ENCODE results near the gene PTGES3L. TPM values are rescaled to one million over a fixed set of nuclear protein-coding genes. Genes with fewer than 3 reads are reported as not detected.

PTGES3L gene
- total RNA-seq, result not detected in 2 replicates

DNA sequence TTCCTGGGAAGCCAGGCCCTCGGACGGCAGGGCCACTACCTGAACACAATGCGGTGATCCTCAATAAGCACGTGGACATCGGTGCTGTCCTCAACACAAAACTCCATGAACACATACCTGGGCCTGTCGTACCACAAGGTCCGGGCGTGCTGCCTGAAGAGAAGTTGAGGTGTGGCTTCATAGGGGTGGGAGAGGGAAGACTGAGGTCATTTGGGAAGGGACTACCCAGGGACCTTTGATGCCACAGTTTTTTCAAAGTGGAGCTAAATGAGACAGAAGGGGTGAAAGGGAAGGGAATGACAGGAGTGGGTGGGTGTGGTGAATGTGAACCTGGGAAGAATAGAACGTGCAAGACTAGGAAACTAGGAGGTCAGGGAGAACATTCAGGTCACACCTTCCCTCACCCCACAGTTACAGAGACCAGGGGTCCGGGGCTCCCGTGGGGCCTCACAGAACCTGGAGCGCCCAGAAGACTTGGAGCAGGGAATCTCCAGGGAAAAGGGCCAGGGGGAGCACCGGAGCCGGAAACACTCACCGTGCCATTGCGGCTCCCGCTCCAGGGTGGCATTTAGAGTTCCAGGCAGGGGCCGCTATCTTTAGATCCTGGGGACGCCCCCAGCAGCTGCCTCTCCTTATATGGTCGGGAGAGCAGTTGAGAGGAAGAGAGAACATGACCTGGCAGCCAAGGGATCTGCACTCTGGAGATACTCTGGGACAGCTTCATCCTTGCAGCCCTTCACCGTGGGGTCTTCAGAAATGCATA, at the start of gene PTGES3L:
TSS of gene PTGES3L (minus strand) at position 570 of the 763 bp plus-strand sequence. CDS start at position 543, 27 bp downstream.

DNA sequence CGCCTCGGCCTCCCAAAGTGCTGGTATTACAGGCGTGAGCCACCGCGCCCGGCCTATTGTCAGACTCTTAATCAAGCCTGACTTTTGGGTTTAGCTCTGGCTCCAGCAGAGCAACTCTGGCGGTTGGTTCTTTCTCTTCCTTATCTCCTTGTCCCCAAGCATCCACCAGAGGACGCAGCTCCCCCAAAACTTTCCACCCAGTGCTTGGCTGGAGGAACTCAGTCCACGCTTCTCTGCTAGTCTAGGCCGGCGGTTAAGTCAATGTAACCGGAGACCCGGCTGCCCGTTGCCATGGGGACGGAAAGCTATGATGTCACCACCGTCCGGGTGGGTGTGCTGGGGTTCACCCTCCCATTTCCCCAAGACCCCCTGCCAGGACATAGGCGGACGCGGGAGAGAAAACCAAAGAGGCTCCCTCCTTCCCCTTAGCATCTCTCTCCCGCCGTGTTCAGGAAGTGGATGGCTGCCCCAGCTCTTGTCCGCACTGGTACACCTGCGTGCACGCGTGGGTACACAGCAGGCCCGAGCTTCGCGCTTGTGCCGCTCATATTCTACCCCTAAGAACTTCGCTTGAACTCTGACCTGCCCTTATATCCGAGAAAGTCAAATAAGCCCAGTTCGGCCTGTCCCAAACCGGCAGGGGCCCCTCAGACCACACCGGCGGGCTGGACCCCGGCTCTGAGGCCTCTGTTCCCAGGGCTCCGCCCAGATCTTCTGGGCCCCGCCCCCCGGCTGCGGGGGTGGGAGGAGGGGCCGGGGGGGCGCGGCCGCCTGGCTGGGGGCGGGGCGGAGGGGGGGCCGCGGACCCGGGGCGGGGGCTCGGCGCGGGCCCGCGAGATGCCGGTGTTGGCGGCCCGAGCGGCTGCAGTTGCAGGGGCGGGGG, 44.8 kb upstream of the PTGES3L start, which contains the start of gene RND2:
TSS of gene RND2 (plus strand) at position 825 of the 883 bp plus-strand sequence. CDS start 117 bp downstream, outside the sequence.

DNA sequence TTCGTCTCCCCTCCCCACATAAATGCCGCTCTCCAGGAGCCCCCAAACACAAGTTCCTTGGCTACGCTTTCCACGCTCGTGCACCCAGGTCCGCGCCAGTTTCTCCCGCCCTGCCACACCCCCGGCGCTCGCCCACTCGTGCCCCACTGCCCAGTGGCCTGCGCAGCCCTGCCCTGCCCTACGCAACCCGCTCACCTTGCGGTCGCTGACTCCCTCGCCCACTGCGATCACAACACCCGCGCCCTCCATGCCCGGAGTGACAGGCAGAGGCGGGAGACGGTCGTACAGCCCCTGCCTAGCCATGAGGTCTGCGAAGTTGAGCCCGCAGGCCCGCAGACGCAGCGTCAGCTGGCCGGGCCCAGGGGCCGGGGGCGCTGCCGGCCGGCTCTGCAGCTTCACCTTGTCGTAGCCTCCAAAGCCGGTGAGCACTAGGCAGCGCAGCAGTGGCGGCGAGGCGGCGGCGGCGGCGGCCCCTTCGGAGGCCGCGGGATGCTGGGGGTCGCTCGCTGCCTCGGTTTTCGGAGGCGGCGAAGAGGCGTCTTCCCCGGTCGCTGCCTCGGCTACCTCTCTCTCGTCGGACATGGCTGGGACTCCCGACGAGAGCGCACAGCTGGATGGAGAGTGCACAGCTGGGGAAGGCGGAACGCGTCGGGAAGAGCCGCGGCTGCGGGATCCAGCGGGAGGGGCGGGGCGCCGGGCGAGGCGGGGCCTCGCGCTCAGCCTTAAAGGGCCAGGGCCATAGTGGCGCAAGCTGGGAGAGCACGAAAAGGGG, 42.0 kb upstream of the PTGES3L start, which contains the start of gene VAT1:
TSS of gene VAT1 (minus strand) at position 645 of the 772 bp plus-strand sequence. CDS start at position 582, 63 bp downstream.

DNA sequence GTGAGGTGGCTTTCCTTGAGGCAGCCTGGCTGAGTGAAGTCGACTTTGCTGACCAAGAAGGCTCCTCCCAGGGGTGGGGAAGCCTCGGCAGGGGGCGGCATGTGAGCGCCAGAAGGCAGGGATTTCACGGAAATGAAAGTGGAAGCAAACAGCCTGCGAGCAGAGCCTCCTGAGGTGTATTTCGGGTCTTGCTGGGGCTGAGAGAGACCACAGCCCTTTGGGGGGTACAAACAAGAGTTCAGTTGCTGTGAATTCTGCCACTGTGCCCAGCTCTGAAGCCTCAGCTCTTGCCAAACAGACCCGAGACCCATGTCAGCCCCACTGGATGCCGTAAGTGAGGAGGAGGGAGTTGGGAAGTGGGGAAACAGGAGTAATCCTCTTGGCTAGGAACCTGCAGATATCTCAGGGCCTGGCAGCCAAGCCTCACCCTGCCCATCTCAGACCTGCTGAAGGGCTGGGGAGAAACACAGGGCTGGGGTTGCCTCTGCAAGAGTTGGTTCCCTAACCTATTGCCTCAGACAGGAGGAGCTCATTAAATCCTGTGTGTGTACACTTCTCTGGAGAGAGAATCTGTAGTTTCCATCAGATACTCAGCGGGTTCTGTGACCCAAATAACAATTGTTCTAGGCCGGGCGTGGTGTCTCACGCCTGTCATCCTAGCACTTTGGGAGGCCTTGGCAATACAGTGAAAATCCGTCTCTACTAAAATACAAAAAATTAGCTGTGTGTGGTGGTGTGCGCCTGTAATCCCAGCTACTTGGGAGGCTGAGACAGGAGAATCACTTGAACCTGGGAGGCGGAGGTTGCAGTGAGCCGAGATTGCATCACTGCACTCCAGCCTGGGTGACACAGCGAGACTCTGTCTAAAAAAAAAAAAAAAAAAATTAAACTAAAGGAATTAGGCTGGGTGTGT, 27.0 kb upstream of the PTGES3L start, which contains the start of gene IFI35:
TSS of gene IFI35 (plus strand) at position 146 of the 913 bp plus-strand sequence. CDS start at position 310, 164 bp downstream.

DNA sequence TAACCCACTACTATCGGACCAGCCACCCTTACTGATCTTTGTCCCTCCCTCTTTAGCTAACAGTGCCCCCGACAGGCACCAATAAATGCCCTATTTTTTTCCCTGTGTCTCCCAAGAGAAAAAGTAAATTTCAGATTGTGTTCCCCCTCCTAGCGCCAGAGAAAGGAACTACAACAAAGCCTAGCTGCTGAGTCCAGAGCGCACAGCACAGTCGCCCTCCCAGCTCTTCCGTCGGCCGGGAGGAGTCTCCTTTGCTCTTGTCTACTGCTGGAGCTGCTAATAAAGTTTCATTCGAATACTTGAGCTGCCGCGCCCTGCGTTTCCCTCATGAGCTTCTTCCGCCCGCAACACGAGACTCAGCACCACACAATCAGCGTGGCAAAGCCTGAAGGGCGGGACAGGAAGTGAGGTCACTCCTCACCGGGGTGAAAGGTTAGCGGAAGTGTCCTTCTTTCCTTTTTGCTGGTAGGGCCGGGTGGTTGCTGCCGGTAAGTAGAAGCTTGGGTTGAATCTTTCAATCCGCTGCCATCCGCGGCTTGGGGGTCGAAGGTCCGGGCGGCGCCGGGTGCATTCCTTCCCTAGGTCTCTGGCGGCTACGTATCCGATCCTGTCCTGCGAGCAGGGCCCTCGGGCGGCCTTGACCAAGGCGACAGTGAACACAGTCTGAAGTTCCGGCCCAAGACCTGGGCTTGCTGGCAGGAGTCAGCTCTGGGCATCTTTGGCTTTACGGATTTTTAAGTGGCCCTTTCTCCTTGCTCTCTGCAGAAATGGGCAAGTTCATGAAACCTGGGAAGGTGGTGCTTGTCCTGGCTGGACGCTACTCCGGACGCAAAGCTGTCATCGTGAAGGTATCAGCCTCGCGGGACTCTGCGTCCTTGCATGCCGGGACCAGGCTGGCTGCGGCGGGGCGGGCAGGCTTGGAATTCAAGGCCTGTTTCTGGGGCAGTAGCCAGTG, 18.4 kb upstream of the PTGES3L start, which contains the start of gene RPL27:
TSS of gene RPL27 (plus strand) at position 436 of the 955 bp plus-strand sequence. CDS start at position 768, 332 bp downstream.

DNA sequence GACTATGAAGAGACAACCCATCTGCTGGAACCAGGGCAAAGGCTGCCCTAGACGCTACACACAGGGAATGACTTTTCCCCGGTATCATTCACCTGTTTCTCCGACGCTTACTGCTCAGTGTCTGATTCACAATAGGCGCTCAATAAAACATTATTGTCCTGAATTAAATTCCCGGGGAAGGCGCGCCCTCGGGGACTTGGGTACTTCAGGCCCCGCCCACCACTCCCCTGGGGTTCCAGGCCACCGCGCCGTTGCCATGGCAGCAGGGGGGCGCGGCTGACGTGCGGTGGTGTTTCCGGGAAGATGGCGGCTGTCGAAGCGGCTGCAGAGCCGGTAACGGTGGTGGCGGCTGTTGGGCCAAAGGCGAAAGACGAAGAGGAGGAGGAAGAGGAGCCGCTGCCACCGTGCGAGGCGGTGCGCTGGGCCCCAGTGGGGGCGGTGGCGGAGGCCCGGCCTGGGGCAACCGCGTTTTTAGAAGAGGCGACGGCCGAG, 440 bp upstream of the PTGES3L start, which contains the start of gene RUNDC1:
TSS of gene RUNDC1 (plus strand) at position 292 of the 492 bp plus-strand sequence. CDS start at position 304, 12 bp downstream.

DNA sequence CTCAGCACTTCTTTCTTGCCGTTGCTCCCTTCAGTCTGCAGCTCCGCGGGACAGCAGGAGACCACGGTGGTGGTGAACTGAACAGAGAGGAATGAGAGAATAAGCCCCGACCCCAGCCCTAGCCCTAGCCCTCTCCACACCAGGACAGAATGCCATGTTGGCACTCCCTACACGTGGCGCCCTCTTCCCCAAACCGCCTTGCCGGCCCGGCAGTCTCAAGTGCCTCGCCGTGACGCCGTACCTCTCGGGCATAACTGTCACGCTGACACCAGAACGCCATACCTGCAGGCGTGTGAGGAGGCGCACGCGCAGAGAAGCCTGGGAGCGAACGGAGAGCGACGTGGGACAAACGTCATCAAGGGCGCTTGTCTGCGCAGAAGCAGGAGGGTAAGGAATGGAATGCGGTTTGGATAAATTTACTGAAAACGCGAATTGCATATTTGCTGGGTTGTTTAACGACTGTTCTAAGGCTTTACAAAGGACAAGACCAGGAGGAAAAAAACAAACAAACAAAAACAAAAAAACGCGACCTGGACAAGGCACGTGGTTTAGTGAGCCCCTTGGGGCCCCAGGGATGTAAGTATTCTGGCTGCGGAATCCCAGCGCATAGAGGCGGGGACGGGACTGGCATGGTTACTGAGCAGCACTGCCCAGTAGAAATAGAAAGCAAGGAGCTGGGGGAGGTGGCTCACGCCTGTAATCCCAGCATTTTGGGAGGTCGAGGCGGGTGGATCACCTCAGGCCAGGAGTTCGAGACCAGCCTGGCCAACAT, 15.5 kb downstream of the PTGES3L start, which contains the start of gene AARSD1:
TSS of gene AARSD1 (minus strand) at position 294 of the 772 bp plus-strand sequence. CDS start at position 280, 14 bp downstream.

Small RNA genes within 50 kb of the gene (small RNA-seq; reads per million reads assigned to genes)
- gene AARSD1 (0.41 reads per million, percentile 21 among the genes with 10 or more reads in this experiment), gene RF00561 (not detected)

Other genes starting within 250 kb of the PTGES3L start
- gene EZH1, start 235.0 kb downstream of the PTGES3L start, total RNA-seq, result 26.5 and 26.6 TPM in 2 replicates
- gene RAMP2, start 218.9 kb downstream of the PTGES3L start, total RNA-seq, result 0.73 TPM in 1 of 2 replicates, not detected in the other
- 50.6 and 55.1 TPM in 2 replicates for gene VPS25, start 206.6 kb downstream of the PTGES3L start, total RNA-seq
- 0.59 TPM in 1 of 2 replicates, not detected in the other for gene WNK4, start 199.5 kb downstream of the PTGES3L start, total RNA-seq
- 54.0 and 61.0 TPM in 2 replicates for gene COA3, start 181.4 kb downstream of the PTGES3L start, total RNA-seq
- not detected in 2 replicates for gene CNTD1, start 181.2 kb downstream of the PTGES3L start, total RNA-seq
- 63.6 and 66.3 TPM in 2 replicates for gene BECN1, start 155.8 kb downstream of the PTGES3L start, total RNA-seq
- gene PSME3, start 146.7 kb downstream of the PTGES3L start, total RNA-seq, result 101 and 117 TPM in 2 replicates
- 0.73 and 1.4 TPM in 2 replicates for gene AOC2, start 135.5 kb downstream of the PTGES3L start, total RNA-seq
- 0.20 and 0.37 TPM in 2 replicates for gene AOC3, start 128.9 kb downstream of the PTGES3L start, total RNA-seq
- gene G6PC1, start 79.3 kb downstream of the PTGES3L start, total RNA-seq, result not detected in 2 replicates
- 14.3 and 15.2 TPM in 2 replicates for gene AARSD1, start 15.6 kb downstream of the PTGES3L start, total RNA-seq
- gene RUNDC1, start 485 bp upstream of the PTGES3L start, total RNA-seq, result 4.8 and 7.2 TPM in 2 replicates
- gene RPL27, start 18.3 kb upstream of the PTGES3L start, total RNA-seq, result 1,167 and 2,306 TPM in 2 replicates
- 17.2 and 33.1 TPM in 2 replicates for gene IFI35, start 26.7 kb upstream of the PTGES3L start, total RNA-seq
- gene VAT1, start 42.3 kb upstream of the PTGES3L start, total RNA-seq, result 304 and 349 TPM in 2 replicates
- under 0.01 and 0.39 TPM in 2 replicates for gene RND2, start 45.2 kb upstream of the PTGES3L start, total RNA-seq
- gene BRCA1, start 145.3 kb upstream of the PTGES3L start, total RNA-seq, result 18.4 and 36.2 TPM in 2 replicates
- gene NBR1, start 191.1 kb upstream of the PTGES3L start, total RNA-seq, result 64.3 and 79.2 TPM in 2 replicates
- gene TMEM106A, start 231.8 kb upstream of the PTGES3L start, total RNA-seq, result 4.0 and 4.5 TPM in 2 replicates
- gene CCDC200, start 248.5 kb upstream of the PTGES3L start, total RNA-seq, result 0.37 TPM in 1 of 2 replicates, not detected in the other

All from subcutaneous preadipocyte (primary cell).